ENCODE results near the gene CNNM4.

The CNNM4 gene

DNA sequence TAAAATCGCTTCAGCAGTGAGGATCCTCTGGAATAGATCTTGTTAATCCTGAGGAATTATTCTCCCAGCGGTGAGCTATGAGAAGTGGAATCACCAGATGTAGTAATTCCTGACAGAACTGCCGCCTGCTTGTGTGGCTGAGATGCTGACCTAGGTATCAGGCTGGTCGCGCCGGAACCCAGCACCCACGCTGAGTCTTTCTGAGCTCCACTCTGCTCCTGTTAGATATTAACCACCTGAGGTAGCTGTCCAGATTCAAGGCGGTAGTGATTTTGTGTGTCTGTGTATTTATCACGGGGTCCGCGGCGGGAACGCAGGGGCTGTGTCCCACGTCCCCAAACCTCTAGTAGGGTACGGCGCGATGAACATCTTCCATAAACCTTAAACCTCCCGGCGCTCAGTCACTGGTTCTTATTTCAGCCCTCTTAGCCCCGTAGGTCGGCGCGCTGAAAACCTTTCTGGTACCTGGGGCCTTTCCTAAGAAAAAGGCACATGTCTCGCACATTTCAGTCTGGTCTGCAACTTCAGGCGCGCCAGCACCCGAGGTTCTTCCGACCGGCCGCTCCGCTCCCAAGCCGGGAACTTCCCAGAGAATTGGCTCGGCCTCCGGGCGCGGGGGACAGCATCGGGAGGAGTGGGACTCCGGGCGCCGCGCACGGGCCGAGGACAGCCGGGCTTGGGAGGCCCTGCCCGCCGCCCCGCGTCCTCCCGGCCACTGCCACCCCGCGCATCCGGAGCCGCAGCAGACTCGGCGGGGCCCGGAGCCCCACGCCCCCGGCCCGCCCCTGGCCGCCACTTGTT lies 54.8 kb downstream of the CNNM4 start:
- Histone ChIP-seq H3K9me2 (replicated peaks; ENCODE audit: low read depth, low read length) (no peaks in the 10 kb centered on the region), H3K79me2 (ENCODE audit: insufficient read depth, low read length) (peaks cover 37% of the 10 kb centered on the region), H3K4me1 (ENCODE audit: insufficient read depth, low read length, poor library complexity, severe bottlenecking) (peaks cover 40% of the 10 kb centered on the region), H3K9me3 (ENCODE audit: insufficient read depth, low read depth, low read length) (no peaks in the 10 kb centered on the region), H3F3A (ENCODE audit: low read depth) (no peaks in the 10 kb centered on the region), H4K20me1 (ENCODE audit: insufficient read depth, low read length, poor library complexity, severe bottlenecking) (peaks cover 35% of the 10 kb centered on the region), H3K9ac (ENCODE audit: low read depth, low read length, poor library complexity, severe bottlenecking) (peak overlapping the region; percentile 70), H3K27me3 (ENCODE audit: insufficient read depth, low read length, poor library complexity, severe bottlenecking) (no peaks in the 10 kb centered on the region), H2AFZ (ENCODE audit: low read length) (peak overlapping the region; percentile 94), H3K4me3 (ENCODE audit: low read length, poor library complexity, severe bottlenecking) (peak overlapping the region; percentile 85), H3K36me3 (ENCODE audit: insufficient read depth, low read length) (no peaks in the 10 kb centered on the region), H3K4me2 (ENCODE audit: low read depth, low read length, poor library complexity, severe bottlenecking) (peak overlapping the region; percentile 80)
- TF ChIP-seq, protein P1, sequence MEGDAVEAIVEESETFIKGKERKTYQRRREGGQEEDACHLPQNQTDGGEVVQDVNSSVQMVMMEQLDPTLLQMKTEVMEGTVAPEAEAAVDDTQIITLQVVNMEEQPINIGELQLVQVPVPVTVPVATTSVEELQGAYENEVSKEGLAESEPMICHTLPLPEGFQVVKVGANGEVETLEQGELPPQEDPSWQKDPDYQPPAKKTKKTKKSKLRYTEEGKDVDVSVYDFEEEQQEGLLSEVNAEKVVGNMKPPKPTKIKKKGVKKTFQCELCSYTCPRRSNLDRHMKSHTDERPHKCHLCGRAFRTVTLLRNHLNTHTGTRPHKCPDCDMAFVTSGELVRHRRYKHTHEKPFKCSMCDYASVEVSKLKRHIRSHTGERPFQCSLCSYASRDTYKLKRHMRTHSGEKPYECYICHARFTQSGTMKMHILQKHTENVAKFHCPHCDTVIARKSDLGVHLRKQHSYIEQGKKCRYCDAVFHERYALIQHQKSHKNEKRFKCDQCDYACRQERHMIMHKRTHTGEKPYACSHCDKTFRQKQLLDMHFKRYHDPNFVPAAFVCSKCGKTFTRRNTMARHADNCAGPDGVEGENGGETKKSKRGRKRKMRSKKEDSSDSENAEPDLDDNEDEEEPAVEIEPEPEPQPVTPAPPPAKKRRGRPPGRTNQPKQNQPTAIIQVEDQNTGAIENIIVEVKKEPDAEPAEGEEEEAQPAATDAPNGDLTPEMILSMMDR (conservative IDR thresholded peaks at IDR 0.05; ENCODE audit: low read length) = no peak

DNA sequence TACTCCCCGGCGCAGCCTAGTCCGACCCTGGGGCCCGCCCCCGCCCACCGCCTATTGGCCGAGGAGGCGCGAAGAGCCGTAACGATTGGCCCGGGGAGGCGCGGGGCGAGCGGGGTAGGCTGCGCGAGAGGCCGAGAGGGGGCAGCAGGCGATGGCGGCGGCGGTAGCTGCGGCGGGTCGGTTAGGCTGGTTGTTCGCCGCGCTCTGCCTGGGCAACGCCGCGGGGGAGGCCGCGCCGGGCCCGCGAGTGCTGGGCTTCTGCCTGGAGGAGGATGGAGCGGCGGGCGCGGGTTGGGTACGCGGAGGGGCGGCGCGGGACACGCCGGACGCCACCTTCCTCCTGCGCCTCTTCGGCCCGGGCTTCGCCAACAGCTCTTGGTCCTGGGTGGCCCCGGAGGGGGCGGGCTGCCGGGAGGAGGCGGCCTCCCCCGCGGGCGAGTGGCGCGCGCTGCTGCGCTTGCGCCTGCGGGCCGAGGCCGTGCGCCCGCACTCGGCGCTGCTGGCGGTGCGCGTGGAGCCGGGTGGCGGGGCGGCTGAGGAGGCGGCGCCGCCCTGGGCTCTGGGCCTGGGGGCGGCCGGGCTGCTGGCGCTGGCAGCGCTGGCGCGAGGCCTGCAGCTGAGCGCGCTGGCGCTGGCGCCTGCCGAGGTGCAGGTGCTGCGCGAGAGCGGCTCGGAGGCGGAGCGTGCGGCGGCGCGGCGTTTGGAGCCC lies 55.6 kb downstream of the CNNM4 start, which contains the start of gene CNNM3:
Gene CNNM3, plus strand, starts transcription at position 142 of the 709 bp plus-strand sequence. Its CDS starts 10 bp downstream, at position 152.
- Histone ChIP-seq H3K79me2 (ENCODE audit: insufficient read depth, low read length) (peaks cover 45% of the 10 kb centered on the region), H3K9me2 (replicated peaks; ENCODE audit: low read depth, low read length) (no peaks in the 10 kb centered on the region), H3K4me2 (ENCODE audit: low read depth, low read length, poor library complexity, severe bottlenecking) (peak within 1 kb of the TSS; percentile 99), H3K4me3 (ENCODE audit: low read length, poor library complexity, severe bottlenecking) (peak within 1 kb of the TSS; percentile 85), H3K9ac (ENCODE audit: low read depth, low read length, poor library complexity, severe bottlenecking) (peak within 1 kb of the TSS; percentile 74), H3K9me3 (ENCODE audit: insufficient read depth, low read depth, low read length) (no peaks in the 10 kb centered on the region), H3K4me1 (ENCODE audit: insufficient read depth, low read length, poor library complexity, severe bottlenecking) (peaks cover 48% of the 10 kb centered on the region), H3F3A (ENCODE audit: low read depth) (no peaks in the 10 kb centered on the region), H4K20me1 (ENCODE audit: insufficient read depth, low read length, poor library complexity, severe bottlenecking) (peaks cover 43% of the 10 kb centered on the region), H3K27me3 (ENCODE audit: insufficient read depth, low read length, poor library complexity, severe bottlenecking) (no peaks in the 10 kb centered on the region), H2AFZ (ENCODE audit: low read length) (peak within 1 kb of the TSS; percentile 94), H3K36me3 (ENCODE audit: insufficient read depth, low read length) (no peaks in the 10 kb centered on the region)
- no peak for TF ChIP-seq EZH2phosphoT487 (IDR thresholded peaks at IDR 0.05; ENCODE audit: borderline replicate concordance)
- TF ChIP-seq, protein P1 (conservative IDR thresholded peaks at IDR 0.05; ENCODE audit: low read length) = no peak; the same call in 1 of the 2 replicates

DNA sequence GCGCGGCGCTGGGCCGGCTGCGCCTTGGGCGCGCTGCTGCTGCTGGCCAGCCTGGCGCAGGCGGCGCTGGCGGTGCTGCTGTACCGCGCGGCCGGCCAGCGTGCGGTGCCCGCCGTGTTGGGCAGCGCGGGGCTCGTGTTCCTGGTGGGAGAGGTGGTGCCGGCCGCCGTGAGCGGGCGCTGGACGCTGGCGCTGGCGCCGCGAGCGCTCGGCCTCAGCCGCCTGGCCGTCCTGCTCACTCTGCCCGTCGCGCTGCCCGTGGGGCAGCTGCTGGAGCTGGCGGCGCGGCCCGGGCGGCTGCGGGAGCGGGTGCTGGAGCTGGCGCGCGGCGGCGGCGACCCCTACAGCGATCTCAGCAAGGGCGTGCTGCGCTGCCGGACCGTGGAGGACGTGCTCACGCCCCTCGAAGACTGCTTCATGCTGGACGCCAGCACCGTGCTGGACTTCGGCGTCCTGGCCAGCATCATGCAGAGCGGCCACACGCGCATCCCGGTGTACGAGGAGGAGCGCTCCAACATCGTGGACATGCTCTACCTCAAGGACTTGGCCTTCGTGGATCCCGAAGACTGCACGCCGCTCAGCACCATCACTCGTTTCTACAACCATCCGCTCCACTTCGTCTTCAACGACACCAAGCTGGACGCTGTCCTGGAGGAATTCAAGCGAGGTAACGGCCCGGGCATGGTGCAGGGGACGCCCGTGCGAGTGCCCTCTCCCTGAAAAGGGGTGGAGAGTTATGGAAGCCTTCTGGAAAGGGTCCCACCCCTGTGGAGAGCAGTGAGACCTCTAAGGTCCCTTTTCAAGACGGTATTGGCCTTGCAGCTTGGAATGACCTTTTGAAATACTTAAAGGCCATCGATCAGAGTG lies 56.4 kb downstream of the CNNM4 start:
- peaks cover 47% of the 10 kb centered on the region for H4K20me1 ChIP-seq (ENCODE audit: insufficient read depth, low read length, poor library complexity, severe bottlenecking)
- no peaks in the 10 kb centered on the region for H3K27me3 ChIP-seq (ENCODE audit: insufficient read depth, low read length, poor library complexity, severe bottlenecking)

More for the DNA sequence above, 56.4 kb downstream of the CNNM4 start:
- Histone ChIP-seq H3K36me3 (ENCODE audit: insufficient read depth, low read length) (no peaks in the 10 kb centered on the region), H3K4me1 (ENCODE audit: insufficient read depth, low read length, poor library complexity, severe bottlenecking) (peaks cover 51% of the 10 kb centered on the region), H3K79me2 (ENCODE audit: insufficient read depth, low read length) (peaks cover 49% of the 10 kb centered on the region), H3K4me3 (ENCODE audit: low read length, poor library complexity, severe bottlenecking) (peak overlapping the region; percentile 85), H3K9me3 (ENCODE audit: insufficient read depth, low read depth, low read length) (no peaks in the 10 kb centered on the region), H3K9me2 (replicated peaks; ENCODE audit: low read depth, low read length) (no peaks in the 10 kb centered on the region), H3K9ac (ENCODE audit: low read depth, low read length, poor library complexity, severe bottlenecking) (peak overlapping the region; percentile 71), H2AFZ (ENCODE audit: low read length) (no peak overlapping the region), H3F3A (ENCODE audit: low read depth) (no peaks in the 10 kb centered on the region), H3K4me2 (ENCODE audit: low read depth, low read length, poor library complexity, severe bottlenecking) (peak overlapping the region; percentile 99)
- no peak for TF ChIP-seq EZH2phosphoT487 (IDR thresholded peaks at IDR 0.05; ENCODE audit: borderline replicate concordance)
- TF ChIP-seq, protein P1 (conservative IDR thresholded peaks at IDR 0.05; ENCODE audit: low read length) = no peak

Data from Loucy (cell line).